WERI-Rb-1 (cell line): ENCODE data around the gene NKRF.

Source experiments
- DNase-seq: peaks from one replicate; pipeline ENCODE4 v3.0.0-alpha.2; 2020
- H3K27ac ChIP-seq: fragments of 250-450 bp; sonication (Bioruptor Pico); 2 replicates; pipeline ENCODE4 v1.5.1; 2020; ENCODE audit warnings: mild to moderate bottlenecking, moderate library complexity
- H3K27me3 ChIP-seq: fragments of 250-450 bp; sonication (Bioruptor Pico); 2 replicates; pipeline ENCODE4 v1.5.1; 2021; ENCODE audit warnings: mild to moderate bottlenecking, low read depth, moderate library complexity; ENCODE audit not compliant: insufficient read depth, severe bottlenecking
- H3K36me3 ChIP-seq: fragments of 250-450 bp; sonication (Bioruptor Pico); 2 replicates; pipeline ENCODE4 v1.5.1; 2020; ENCODE audit warnings: mild to moderate bottlenecking, moderate library complexity
- H3K4me3 ChIP-seq: 2 replicates; pipeline ENCODE4 v1.5.1; 2011; ENCODE audit warnings: low read depth, mild to moderate bottlenecking, control low read depth, low read length
- H3K9me3 ChIP-seq: fragments of 250-450 bp; sonication (Bioruptor Pico); 2 replicates; pipeline ENCODE4 v1.5.1; 2021; ENCODE audit warnings: mild to moderate bottlenecking, moderate library complexity; ENCODE audit not compliant: severe bottlenecking
- TF ChIP-seq, protein P1 (sequence below): IDR thresholded peaks from 2 replicates; pipeline ENCODE4 v1.5.1; 2011; ENCODE audit warnings: low read depth, mild to moderate bottlenecking, control low read depth, inconsistent platforms, low read length

The NKRF gene

DNA sequence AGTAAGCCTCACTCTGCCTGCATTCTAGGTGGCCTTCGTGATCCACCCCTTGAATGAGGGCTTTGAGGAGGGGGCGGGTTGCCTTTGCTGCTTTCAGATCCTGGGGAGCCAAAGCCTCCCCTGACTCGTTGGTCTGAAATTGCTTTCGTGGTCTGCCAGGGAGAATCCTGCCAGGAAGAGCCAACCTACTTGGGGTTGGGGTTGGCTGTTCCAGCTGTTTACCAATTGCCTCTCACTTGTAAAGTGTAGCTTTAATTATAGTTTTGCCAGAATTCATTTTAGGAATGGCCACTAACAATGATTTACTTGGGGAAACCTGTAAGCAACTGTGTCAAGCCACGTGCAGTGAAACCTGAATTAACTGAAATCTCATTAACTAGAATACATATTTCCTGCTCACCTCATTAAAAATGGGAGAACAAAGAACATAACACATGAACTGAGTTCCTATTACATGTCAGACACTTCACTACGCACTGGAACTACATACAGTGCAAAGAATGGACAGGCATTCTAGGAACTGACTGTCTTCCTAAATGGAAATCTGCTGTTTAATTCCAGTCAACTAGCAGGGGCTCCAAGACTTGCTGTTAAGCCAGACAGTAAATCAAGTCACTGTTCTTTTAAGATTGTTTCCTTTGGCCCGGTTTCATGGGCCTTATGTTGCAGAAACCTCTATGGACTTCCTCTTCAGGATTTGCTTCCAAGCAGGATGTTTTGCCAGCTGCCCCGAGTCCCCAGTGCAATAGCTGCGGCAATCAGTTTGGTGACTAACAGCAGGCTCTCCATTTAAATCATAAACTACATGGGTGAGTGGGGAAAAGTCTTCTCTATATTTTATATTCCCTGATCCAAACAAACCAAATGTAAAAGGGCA, 16.4 kb upstream of the NKRF start:
- Histone ChIP-seq H3K36me3 (no peaks in the 10 kb centered on the region), H3K27me3 (peaks cover 9% of the 10 kb centered on the region), H3K9me3 (no peaks in the 10 kb centered on the region), H3K27ac (no peak overlapping the region), H3K4me3 (no peak overlapping the region)
- TF ChIP-seq, protein P1, sequence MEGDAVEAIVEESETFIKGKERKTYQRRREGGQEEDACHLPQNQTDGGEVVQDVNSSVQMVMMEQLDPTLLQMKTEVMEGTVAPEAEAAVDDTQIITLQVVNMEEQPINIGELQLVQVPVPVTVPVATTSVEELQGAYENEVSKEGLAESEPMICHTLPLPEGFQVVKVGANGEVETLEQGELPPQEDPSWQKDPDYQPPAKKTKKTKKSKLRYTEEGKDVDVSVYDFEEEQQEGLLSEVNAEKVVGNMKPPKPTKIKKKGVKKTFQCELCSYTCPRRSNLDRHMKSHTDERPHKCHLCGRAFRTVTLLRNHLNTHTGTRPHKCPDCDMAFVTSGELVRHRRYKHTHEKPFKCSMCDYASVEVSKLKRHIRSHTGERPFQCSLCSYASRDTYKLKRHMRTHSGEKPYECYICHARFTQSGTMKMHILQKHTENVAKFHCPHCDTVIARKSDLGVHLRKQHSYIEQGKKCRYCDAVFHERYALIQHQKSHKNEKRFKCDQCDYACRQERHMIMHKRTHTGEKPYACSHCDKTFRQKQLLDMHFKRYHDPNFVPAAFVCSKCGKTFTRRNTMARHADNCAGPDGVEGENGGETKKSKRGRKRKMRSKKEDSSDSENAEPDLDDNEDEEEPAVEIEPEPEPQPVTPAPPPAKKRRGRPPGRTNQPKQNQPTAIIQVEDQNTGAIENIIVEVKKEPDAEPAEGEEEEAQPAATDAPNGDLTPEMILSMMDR: no peak
- no peak for DNase-seq

DNA sequence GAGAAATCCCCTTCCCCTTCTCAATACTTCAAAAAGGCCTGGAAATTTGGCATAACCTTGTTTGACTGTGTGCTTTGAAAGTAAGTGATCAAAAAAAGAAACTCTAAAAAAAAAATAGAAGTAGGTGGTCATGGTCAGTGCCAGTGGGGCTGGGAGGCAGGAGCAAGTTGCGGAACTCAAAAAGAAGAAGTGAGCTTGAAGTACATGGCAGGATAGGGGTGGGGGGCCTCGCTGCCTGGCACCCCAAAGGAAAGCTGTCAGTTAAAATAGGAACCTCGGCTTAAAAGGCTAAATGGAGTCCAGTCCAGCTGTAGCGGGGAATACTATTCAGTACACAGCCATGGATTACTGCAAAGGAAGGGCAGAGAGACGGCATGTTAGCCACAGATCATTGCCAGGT, 12.2 kb upstream of the NKRF start:
- Histone ChIP-seq H3K4me3 (no peak overlapping the region), H3K27ac (no peak overlapping the region), H3K9me3 (no peaks in the 10 kb centered on the region), H3K36me3 (no peaks in the 10 kb centered on the region), H3K27me3 (peaks cover 9% of the 10 kb centered on the region)
- TF ChIP-seq, protein P1: no peak
- no peak for DNase-seq

DNA sequence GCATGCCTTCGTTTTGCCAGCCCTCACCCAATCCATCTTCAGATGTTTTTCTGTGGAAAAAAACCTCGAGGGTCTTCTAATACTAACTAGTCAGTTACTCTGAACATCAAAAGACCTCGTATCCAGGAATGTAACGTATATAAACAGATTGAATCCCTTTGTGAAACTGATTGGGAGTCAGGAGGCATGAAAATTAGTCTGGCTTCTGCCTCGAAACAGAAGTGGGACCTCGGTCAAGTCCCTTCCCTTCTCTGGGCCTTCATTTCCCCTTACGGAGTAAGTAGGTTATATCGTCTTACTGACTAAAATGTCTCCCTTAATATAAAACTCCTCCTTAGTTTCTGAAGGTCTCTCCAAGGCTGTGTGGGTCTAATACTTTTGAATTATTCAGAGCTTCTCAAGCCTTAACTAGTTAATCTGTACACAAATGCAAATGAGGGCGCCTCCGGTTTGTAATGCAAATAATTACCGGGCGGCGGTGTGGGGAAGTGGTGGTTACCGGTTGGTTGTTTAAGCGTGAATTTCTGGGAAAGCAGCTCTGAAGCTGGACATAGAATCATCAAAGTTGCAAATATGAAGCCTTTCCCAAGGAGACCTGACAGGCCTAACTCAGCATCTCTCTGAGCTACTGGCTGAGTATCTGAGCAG, 11.4 kb upstream of the NKRF start:
- H3K4me3 ChIP-seq: no peak overlapping the region
- TF ChIP-seq, protein P1: no peak
- no peak overlapping the region for H3K27ac ChIP-seq
- peaks cover 8% of the 10 kb centered on the region for H3K27me3 ChIP-seq
- H3K36me3 ChIP-seq: no peaks in the 10 kb centered on the region
- H3K9me3 ChIP-seq: no peaks in the 10 kb centered on the region
- no peak for DNase-seq

DNA sequence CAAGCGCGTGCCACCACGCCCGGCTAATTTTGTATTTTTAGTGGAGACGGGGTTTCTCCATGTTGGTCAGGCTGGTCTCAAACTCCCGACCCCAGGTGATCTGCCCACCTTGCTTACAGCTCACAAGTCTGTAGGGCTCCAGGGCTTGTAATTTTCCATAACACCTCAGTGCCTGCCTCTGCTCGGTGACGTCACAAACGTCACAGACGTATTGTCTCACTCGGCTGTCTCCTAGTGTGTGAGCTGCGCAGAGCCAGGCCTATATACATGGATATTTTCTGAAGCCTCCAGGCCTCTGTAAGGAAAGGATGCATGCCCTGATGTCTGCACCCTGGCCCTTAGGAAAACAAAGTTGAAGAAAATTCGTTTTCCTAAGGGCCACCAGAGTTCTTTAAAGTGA, 8.6 kb upstream of the NKRF start:
- Histone ChIP-seq H3K4me3 (no peak overlapping the region), H3K9me3 (no peaks in the 10 kb centered on the region), H3K36me3 (no peaks in the 10 kb centered on the region), H3K27me3 (peaks cover 4% of the 10 kb centered on the region), H3K27ac (no peak overlapping the region)
- no peak for DNase-seq
- TF ChIP-seq, protein P1: no peak

DNA sequence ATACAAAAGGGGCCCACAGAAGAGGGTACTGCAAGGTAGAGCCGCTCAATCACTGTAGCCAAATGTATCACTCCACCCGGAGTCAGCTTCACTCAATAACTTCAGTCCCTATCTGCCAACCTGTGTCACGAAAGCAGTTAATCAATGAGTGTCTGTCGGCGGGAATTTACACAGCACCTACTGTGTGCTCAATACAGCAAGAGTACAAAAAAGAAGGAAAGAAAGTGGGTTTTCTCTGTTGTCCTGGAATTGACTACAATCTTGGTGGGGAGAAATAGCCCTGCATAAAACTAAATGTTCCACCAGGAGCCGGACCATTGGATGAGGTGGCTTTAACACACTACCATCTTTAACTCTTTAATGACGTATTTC, 780 bp upstream of the NKRF start:
- H3K4me3 ChIP-seq: no peak overlapping the region
- H3K27me3 ChIP-seq: peaks cover 20% of the 10 kb centered on the region
- H3K9me3 ChIP-seq: no peaks in the 10 kb centered on the region
- H3K27ac ChIP-seq: no peak overlapping the region
- no peaks in the 10 kb centered on the region for H3K36me3 ChIP-seq
- TF ChIP-seq, protein P1: no peak
- DNase-seq: no peak
